Measurements from ENCODE around the gene DNM1. TPM values are rescaled to one million over a fixed set of nuclear protein-coding genes. Genes with fewer than 3 reads are reported as not detected.
"Not testable (repeated sequence)": the region's sequence is repeated elsewhere in the genome, so short reads cannot be mapped to it uniquely, and the experiment has no call there.

DNM1 gene
- total and polyA plus RNA-seq, 7 donors: 0.46 to 40.2 (median 9.3) TPM

- DNase-seq: no peak
- H3K27ac ChIP-seq: no peak overlapping the region
- H3K4me1 ChIP-seq: no peaks in the 10 kb centered on the region
- H3K36me3 ChIP-seq: no peaks in the 10 kb centered on the region
- TF ChIP-seq EP300 (IDR thresholded peaks at IDR 0.05) (no peak), POLR2A (IDR thresholded peaks at IDR 0.05) (no peak), POLR2AphosphoS5 (IDR thresholded peaks at IDR 0.05) (no peak), CTCF (IDR thresholded peaks at IDR 0.05) (no peak)
- intact Hi-C loops (cut with DNase I): no loop called here
- WGBS, 2 donors: 92 to 95% methylated on average over 7 of the region's 7 CpGs
- no peak overlapping the region for H3K4me3 ChIP-seq
- no peaks in the 10 kb centered on the region for H3K27me3 ChIP-seq
- H3K9me3 ChIP-seq: no peaks in the 10 kb centered on the region
Measured at GRCh38 chr9:128224877-128225276, 21.7 kb downstream of the DNM1 start.

GRCh38 chr9:128225770-128226411 lies 22.7 kb downstream of the DNM1 start:
- H3K4me1 ChIP-seq: no peaks in the 10 kb centered on the region
- no peaks in the 10 kb centered on the region for H3K27me3 ChIP-seq
- H3K4me3 ChIP-seq: no peak overlapping the region
- intact Hi-C loops (cut with DNase I): no loop called here
- TF ChIP-seq POLR2A (IDR thresholded peaks at IDR 0.05) (no peak), CTCF (IDR thresholded peaks at IDR 0.05) (no peak), POLR2AphosphoS5 (IDR thresholded peaks at IDR 0.05) (no peak), EP300 (IDR thresholded peaks at IDR 0.05) (no peak)
- H3K27ac ChIP-seq: no peak overlapping the region
- DNase-seq: no peak
- H3K36me3 ChIP-seq: no peaks in the 10 kb centered on the region
- 70 to 88% methylated on average over 19 of the region's 19 CpGs for WGBS, 2 donors
- H3K9me3 ChIP-seq: no peaks in the 10 kb centered on the region

- H3K36me3 ChIP-seq: no peaks in the 10 kb centered on the region
- H3K27me3 ChIP-seq: no peaks in the 10 kb centered on the region
- intact Hi-C loops (cut with DNase I): no loop called here
- no peak overlapping the region for H3K27ac ChIP-seq
- TF ChIP-seq CTCF (IDR thresholded peaks at IDR 0.05) (no peak), POLR2AphosphoS5 (IDR thresholded peaks at IDR 0.05) (no peak), EP300 (IDR thresholded peaks at IDR 0.05) (no peak), POLR2A (IDR thresholded peaks at IDR 0.05) (no peak)
- 80 to 88% methylated on average over 5 of the region's 5 CpGs for WGBS, 2 donors
- H3K4me1 ChIP-seq: no peaks in the 10 kb centered on the region
- no peak overlapping the region for H3K4me3 ChIP-seq
- no peaks in the 10 kb centered on the region for H3K9me3 ChIP-seq
- DNase-seq: no peak
Measured at GRCh38 chr9:128226412-128226801, 23.2 kb downstream of the DNM1 start.

- WGBS, 2 donors: 60 to 86% methylated on average over 7 of the region's 7 CpGs
- intact Hi-C loops (cut with DNase I); H3K27me3 ChIP-seq; DNase-seq; H3K36me3 ChIP-seq; H3K4me3 ChIP-seq; H3K27ac ChIP-seq; H3K4me1 ChIP-seq; H3K9me3 ChIP-seq: not testable (repeated sequence)
Measured at GRCh38 chr9:128230897-128231296, 27.7 kb downstream of the DNM1 start.

GRCh38 chr9:128231638-128232527 lies 28.7 kb downstream of the DNM1 start:
- H3K27ac ChIP-seq: peak overlapping the region in 1 of 4 donors; percentile 27
- no peaks in the 10 kb centered on the region for H3K27me3 ChIP-seq
- no peaks in the 10 kb centered on the region for H3K9me3 ChIP-seq
- H3K36me3 ChIP-seq: no peaks in the 10 kb centered on the region
- peak; percentile 77 for DNase-seq
- H3K4me1 ChIP-seq: no peaks in the 10 kb centered on the region
- intact Hi-C loops (cut with DNase I): no loop called here
- TF ChIP-seq POLR2A (IDR thresholded peaks at IDR 0.05) (no peak), EP300 (IDR thresholded peaks at IDR 0.05) (no peak), POLR2AphosphoS5 (IDR thresholded peaks at IDR 0.05) (no peak), CTCF (IDR thresholded peaks at IDR 0.05) (no peak)
- H3K4me3 ChIP-seq: no peak overlapping the region
- 63 to 77% methylated on average over 16 of the region's 16 CpGs for WGBS, 2 donors
